ENCODE results near the gene GARNL3.

Gene GARNL3

GRCh38 chr9:127405344-127406125, 141.0 kb downstream of the GARNL3 start:
- DNase-seq (ENCODE audit: low spot score): no peak

GRCh38 chr9:127406799-127407491, 142.4 kb downstream of the GARNL3 start:
- DNase-seq (ENCODE audit: low spot score): no peak

DNA sequence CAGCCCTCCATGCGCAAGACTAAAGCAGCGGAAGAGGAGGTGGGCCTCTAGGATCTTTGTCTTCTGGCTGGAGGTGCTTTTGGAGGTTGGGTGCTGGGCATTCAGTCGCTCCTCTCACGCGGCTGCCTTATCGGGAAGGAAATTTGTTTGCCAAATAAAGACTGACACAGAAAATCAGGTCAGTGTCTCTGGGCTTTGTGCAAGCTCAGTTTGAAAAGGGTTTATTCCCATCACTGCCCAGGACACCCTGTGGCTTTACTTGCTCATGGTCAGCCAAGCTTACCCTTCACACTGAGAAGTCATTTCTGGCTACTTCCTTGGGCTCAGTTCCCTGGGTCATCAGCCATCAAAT, 142.9 kb downstream of the GARNL3 start:
- DNase-seq (ENCODE audit: low spot score): no peak

DNA sequence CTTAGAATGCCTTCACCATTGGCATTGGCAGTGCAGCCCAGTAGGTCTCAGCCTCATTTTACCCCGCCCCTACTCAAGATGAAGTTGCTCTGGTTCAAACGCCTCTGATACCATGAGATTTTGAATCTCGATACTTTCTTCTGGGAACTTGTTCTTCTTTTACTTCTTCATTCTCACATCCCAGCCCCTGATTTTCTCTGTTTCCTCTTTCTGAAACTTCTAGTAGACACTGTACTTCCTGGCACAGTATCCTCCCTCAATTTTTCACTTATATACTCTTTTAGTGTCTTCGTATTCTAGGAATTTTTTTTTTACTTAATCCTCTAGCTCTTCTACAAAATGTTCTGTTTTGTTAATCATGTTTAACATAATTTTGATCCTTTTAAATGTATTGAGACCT, 146.5 kb downstream of the GARNL3 start:
- DNase-seq (ENCODE audit: low spot score): no peak

- no peak for DNase-seq (ENCODE audit: low spot score)
Observed at GRCh38 chr9:127415141-127415540, 150.6 kb downstream of the GARNL3 start.

GRCh38 chr9:127415657-127416056, 151.1 kb downstream of the GARNL3 start:
- DNase-seq (ENCODE audit: low spot score): no peak

- no peak for DNase-seq (ENCODE audit: low spot score)
Observed at GRCh38 chr9:127417131-127418036, 152.8 kb downstream of the GARNL3 start.

- peak; percentile 38 for DNase-seq (ENCODE audit: low spot score)
Observed at GRCh38 chr9:127418037-127418471, 153.5 kb downstream of the GARNL3 start.

DNA sequence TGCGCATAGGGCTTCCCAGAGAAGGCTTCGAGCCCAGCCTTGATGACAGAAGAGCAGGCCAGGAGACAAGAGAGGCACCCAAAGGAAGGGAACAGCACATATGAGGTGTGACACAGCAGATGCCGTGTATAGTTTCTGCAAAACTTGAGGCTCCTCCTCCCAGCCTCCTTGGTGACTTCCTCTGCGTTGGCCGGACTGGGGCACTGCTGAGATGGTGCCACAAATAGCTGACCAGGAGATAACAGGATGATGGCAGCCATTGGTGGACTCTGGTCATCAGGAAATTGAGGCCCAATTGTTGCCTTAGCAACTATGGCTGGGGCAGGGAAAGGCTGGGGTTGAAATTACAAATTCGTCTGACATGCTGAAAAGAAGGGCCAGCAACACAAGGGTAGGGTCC, 154.8 kb downstream of the GARNL3 start:
- DNase-seq (ENCODE audit: low spot score): no peak

- DNase-seq (ENCODE audit: low spot score): no peak
Observed at GRCh38 chr9:127421057-127421456, 156.5 kb downstream of the GARNL3 start.

DNA sequence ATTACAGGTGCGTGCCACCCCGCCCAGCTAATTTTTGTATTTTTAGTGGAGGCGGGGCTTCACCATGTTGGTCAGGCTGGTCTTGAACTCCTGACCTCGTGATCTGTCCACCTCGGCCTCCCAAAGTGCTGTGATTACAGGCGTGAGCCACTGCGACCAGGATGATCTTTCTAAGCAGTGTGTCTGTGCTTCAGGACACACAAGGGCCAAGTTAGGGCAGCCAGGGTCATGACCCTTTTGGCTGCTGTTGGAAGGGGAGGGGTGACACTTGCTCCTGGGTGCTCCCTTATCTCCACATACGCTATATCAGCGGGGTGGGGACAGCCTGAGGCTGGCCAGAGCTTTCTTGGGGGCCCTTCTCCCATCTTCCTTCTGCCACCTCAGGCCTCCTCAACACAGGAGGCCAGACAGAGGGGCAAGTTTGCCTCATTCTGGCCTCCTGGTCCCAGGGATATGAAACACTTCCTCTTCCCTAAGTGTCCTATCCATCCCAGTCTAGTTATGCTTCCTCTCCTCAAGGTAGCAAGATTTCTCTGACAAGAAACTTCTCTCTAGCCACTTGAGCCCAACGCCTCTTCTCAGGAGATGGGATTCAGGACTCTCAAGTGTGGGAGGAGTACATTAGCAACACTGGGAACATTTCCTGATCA, 157.7 kb downstream of the GARNL3 start:
- DNase-seq (ENCODE audit: low spot score): no peak

GRCh38 chr9:127422787-127423186, 158.2 kb downstream of the GARNL3 start:
- no peak for DNase-seq (ENCODE audit: low spot score)

DNA sequence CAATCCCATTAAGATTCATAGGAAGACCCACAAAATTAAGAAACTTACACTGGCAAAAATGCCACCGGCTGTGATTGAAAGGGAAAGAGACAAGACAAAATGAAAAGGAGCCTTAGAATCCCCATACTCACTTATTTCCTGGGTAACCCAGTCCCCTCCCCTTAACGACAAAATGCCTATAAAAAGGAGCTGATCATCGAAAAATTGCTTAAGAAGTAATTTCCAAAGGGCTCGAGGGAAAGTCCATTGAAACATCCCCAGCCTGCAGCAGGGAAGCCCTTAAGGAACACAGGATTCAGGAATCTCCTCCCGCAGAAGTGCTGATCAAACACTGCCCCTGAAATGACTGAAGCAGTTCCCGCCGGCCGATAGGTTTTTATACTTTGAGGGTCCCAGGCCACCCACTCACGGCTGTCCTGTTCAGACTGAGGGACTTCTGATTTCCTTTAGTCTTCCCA, 158.9 kb downstream of the GARNL3 start:
- no peak for DNase-seq (ENCODE audit: low spot score)

- peak; percentile 87 for DNase-seq (ENCODE audit: low spot score)
Observed at GRCh38 chr9:127423934-127424675, 159.5 kb downstream of the GARNL3 start, which contains the start of gene ZNF79. Gene ZNF79, plus strand, starts transcription at chr9:127424382. Its CDS starts 406 bp downstream, at chr9:127424788.

- DNase-seq (ENCODE audit: low spot score): peak; percentile 25
Observed at GRCh38 chr9:127424676-127424999, 160.1 kb downstream of the GARNL3 start.

DNA sequence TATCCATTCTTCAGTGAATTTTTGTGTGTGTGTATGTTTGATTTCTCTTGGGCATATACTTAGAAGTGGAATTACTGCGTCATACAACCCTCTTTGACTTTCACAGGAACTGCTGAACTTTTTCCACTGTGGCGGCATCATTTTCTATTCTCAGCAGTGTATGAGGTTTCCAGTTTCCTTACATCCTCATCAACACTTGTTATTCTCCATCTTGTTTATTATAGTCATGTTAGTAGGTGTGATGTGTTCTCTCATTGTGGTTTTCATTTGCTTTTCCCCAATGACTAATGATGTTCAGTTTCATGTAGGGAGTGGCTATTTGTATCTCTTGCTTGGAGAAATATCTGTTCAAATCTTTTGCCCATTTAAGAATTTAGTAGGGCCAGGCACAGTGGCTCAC, 162.2 kb downstream of the GARNL3 start:
- no peak for DNase-seq (ENCODE audit: low spot score)

- DNase-seq (ENCODE audit: low spot score): no peak
Observed at GRCh38 chr9:127428348-127428747, 163.8 kb downstream of the GARNL3 start.

DNA sequence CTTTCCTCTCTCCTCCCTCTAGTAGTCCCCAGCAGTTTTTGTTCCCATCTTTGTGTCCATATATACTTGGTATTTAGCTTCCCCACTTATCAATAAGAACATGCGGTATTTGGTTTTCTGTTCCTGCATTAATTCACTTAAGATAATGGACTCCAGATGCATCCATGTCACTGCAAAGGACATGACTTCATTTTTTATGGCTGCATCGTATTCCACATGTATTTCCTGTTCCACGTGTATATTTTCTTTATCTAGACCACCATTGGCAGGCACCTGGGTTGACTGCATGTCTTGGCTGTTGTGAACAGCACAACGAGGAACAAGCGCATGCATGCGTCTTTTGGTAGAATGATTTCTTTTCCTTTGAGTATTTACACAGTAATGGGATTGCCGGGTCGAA, 165.8 kb downstream of the GARNL3 start:
- no peak for DNase-seq (ENCODE audit: low spot score)

DNA sequence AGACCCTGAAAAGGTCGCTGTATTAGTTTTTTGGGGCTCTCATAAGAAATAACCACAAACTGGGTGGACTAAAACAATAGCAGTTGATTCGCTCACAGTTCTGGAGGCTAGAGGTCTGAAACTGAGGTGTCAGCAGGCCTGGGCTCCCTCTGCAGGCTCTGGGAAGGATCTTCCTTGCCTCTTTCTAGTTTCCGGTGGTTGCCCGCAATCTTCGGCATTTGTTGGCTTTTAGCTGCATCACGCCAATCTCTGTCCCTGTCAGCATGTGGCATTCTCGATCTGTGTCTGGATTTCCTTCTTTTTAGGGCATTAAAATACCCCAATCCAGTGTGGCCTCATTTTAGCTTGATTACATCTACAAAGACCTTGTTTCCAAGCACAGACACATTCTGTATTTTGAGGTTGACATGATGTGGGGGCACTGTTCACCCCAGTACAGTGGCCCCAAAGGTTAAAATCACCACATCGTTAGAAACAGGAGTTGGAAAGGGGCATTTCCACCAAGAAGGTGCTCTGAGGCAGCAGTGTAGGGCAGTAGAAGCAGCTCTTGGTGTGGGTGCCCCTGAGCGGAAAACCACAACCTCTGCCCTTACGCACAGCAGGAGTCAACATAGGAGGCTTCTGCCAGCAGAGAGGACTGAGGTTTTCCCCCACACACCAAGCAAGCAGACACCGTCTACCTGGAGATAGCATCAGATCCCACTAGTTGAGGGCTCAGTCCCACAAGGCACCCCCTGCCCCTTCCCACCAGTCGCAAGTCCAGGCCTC, 173.1 kb downstream of the GARNL3 start:
- DNase-seq (ENCODE audit: low spot score): no peak

GRCh38 chr9:127438394-127438793, 173.8 kb downstream of the GARNL3 start:
- DNase-seq (ENCODE audit: low spot score): no peak
